ENCODE results near the gene FAM187B.

The FAM187B gene

GRCh38 chr19:35267818-35268535 is 39.4 kb upstream of the FAM187B start:
- Histone ChIP-seq H3K4me1 (ENCODE audit: control insufficient read depth, low read depth, low read length) (peaks cover 3% of the 10 kb centered on the region), H3K36me3 (ENCODE audit: control insufficient read depth, low read depth, low read length) (peaks cover 49% of the 10 kb centered on the region), H3K4me3 (ENCODE audit: low read length) (peak overlapping the region; percentile 80)

GRCh38 chr19:35267353-35267817 is 38.8 kb upstream of the FAM187B start:
- Histone ChIP-seq H3K4me3 (ENCODE audit: low read length) (peak overlapping the region; percentile 80), H3K36me3 (ENCODE audit: control insufficient read depth, low read depth, low read length) (peaks cover 50% of the 10 kb centered on the region), H3K9ac (ENCODE audit: low read length) (peak overlapping the region; percentile 73), H3K9me3 (ENCODE audit: control insufficient read depth, low read depth, low read length) (no peaks in the 10 kb centered on the region), H3K27ac (ENCODE audit: low read length) (no peak overlapping the region), H3K27me3 (ENCODE audit: control insufficient read depth, insufficient read depth, low read length) (no peaks in the 10 kb centered on the region), H3K4me1 (ENCODE audit: control insufficient read depth, low read depth, low read length) (peaks cover 3% of the 10 kb centered on the region)

More at GRCh38 chr19:35267818-35268535, 39.4 kb upstream of the FAM187B start:
- H3K27ac ChIP-seq (ENCODE audit: low read length): no peak overlapping the region
- peak overlapping the region; percentile 73 for H3K9ac ChIP-seq (ENCODE audit: low read length)
- H3K27me3 ChIP-seq (ENCODE audit: control insufficient read depth, insufficient read depth, low read length): no peaks in the 10 kb centered on the region
- H3K9me3 ChIP-seq (ENCODE audit: control insufficient read depth, low read depth, low read length): no peaks in the 10 kb centered on the region

GRCh38 chr19:35266520-35267352 is 38.2 kb upstream of the FAM187B start:
- H3K36me3 ChIP-seq (ENCODE audit: control insufficient read depth, low read depth, low read length): peaks cover 52% of the 10 kb centered on the region
- H3K4me3 ChIP-seq (ENCODE audit: low read length): peak overlapping the region; percentile 80
- H3K27me3 ChIP-seq (ENCODE audit: control insufficient read depth, insufficient read depth, low read length): no peaks in the 10 kb centered on the region
- H3K27ac ChIP-seq (ENCODE audit: low read length): no peak overlapping the region
- peaks cover 3% of the 10 kb centered on the region for H3K4me1 ChIP-seq (ENCODE audit: control insufficient read depth, low read depth, low read length)
- peak overlapping the region; percentile 73 for H3K9ac ChIP-seq (ENCODE audit: low read length)
- H3K9me3 ChIP-seq (ENCODE audit: control insufficient read depth, low read depth, low read length): no peaks in the 10 kb centered on the region

- H3K27me3 ChIP-seq (ENCODE audit: control insufficient read depth, insufficient read depth, low read length): no peaks in the 10 kb centered on the region
- no peak overlapping the region for H3K27ac ChIP-seq (ENCODE audit: low read length)
- no peaks in the 10 kb centered on the region for H3K9me3 ChIP-seq (ENCODE audit: control insufficient read depth, low read depth, low read length)
- peaks cover 3% of the 10 kb centered on the region for H3K4me1 ChIP-seq (ENCODE audit: control insufficient read depth, low read depth, low read length)
- no peak overlapping the region for H3K9ac ChIP-seq (ENCODE audit: low read length)
- H3K4me3 ChIP-seq (ENCODE audit: low read length): no peak overlapping the region
- peaks cover 51% of the 10 kb centered on the region for H3K36me3 ChIP-seq (ENCODE audit: control insufficient read depth, low read depth, low read length)
Measured at GRCh38 chr19:35265900-35266519, 37.5 kb upstream of the FAM187B start.

GRCh38 chr19:35265126-35265899 is 36.8 kb upstream of the FAM187B start:
- Histone ChIP-seq H3K4me1 (ENCODE audit: control insufficient read depth, low read depth, low read length) (peaks cover 3% of the 10 kb centered on the region), H3K9me3 (ENCODE audit: control insufficient read depth, low read depth, low read length) (no peaks in the 10 kb centered on the region), H3K27ac (ENCODE audit: low read length) (no peak overlapping the region), H3K27me3 (ENCODE audit: control insufficient read depth, insufficient read depth, low read length) (no peaks in the 10 kb centered on the region), H3K9ac (ENCODE audit: low read length) (no peak overlapping the region), H3K4me3 (ENCODE audit: low read length) (no peak overlapping the region), H3K36me3 (ENCODE audit: control insufficient read depth, low read depth, low read length) (peaks cover 47% of the 10 kb centered on the region)

- peaks cover 3% of the 10 kb centered on the region for H3K4me1 ChIP-seq (ENCODE audit: control insufficient read depth, low read depth, low read length)
- H3K36me3 ChIP-seq (ENCODE audit: control insufficient read depth, low read depth, low read length): peaks cover 52% of the 10 kb centered on the region
- H3K9ac ChIP-seq (ENCODE audit: low read length): no peak overlapping the region
- H3K9me3 ChIP-seq (ENCODE audit: control insufficient read depth, low read depth, low read length): no peaks in the 10 kb centered on the region
- H3K27me3 ChIP-seq (ENCODE audit: control insufficient read depth, insufficient read depth, low read length): no peaks in the 10 kb centered on the region
- no peak overlapping the region for H3K27ac ChIP-seq (ENCODE audit: low read length)
- no peak overlapping the region for H3K4me3 ChIP-seq (ENCODE audit: low read length)
Measured at GRCh38 chr19:35264268-35265125, 36.0 kb upstream of the FAM187B start.

- Histone ChIP-seq H3K9me3 (ENCODE audit: control insufficient read depth, low read depth, low read length) (no peaks in the 10 kb centered on the region), H3K36me3 (ENCODE audit: control insufficient read depth, low read depth, low read length) (peaks cover 59% of the 10 kb centered on the region), H3K4me3 (ENCODE audit: low read length) (no peak overlapping the region), H3K4me1 (ENCODE audit: control insufficient read depth, low read depth, low read length) (peaks cover 3% of the 10 kb centered on the region), H3K9ac (ENCODE audit: low read length) (no peak overlapping the region), H3K27me3 (ENCODE audit: control insufficient read depth, insufficient read depth, low read length) (no peaks in the 10 kb centered on the region), H3K27ac (ENCODE audit: low read length) (no peak overlapping the region)
Measured at GRCh38 chr19:35262101-35262761, 33.7 kb upstream of the FAM187B start.

- H3K36me3 ChIP-seq (ENCODE audit: control insufficient read depth, low read depth, low read length): peaks cover 58% of the 10 kb centered on the region
- H3K4me1 ChIP-seq (ENCODE audit: control insufficient read depth, low read depth, low read length): no peaks in the 10 kb centered on the region
- H3K27ac ChIP-seq (ENCODE audit: low read length): no peak overlapping the region
- H3K9ac ChIP-seq (ENCODE audit: low read length): no peak overlapping the region
- H3K27me3 ChIP-seq (ENCODE audit: control insufficient read depth, insufficient read depth, low read length): no peaks in the 10 kb centered on the region
- no peaks in the 10 kb centered on the region for H3K9me3 ChIP-seq (ENCODE audit: control insufficient read depth, low read depth, low read length)
- H3K4me3 ChIP-seq (ENCODE audit: low read length): no peak overlapping the region
Measured at GRCh38 chr19:35261356-35262100, 33.0 kb upstream of the FAM187B start.

GRCh38 chr19:35260694-35261304 is 32.3 kb upstream of the FAM187B start:
- Histone ChIP-seq H3K4me1 (ENCODE audit: control insufficient read depth, low read depth, low read length) (no peaks in the 10 kb centered on the region), H3K9me3 (ENCODE audit: control insufficient read depth, low read depth, low read length) (no peaks in the 10 kb centered on the region), H3K27ac (ENCODE audit: low read length) (no peak overlapping the region), H3K9ac (ENCODE audit: low read length) (no peak overlapping the region), H3K4me3 (ENCODE audit: low read length) (no peak overlapping the region), H3K27me3 (ENCODE audit: control insufficient read depth, insufficient read depth, low read length) (no peaks in the 10 kb centered on the region), H3K36me3 (ENCODE audit: control insufficient read depth, low read depth, low read length) (peaks cover 57% of the 10 kb centered on the region)
